Activated CD8-positive, alpha-beta memory T cell treated with anti-CD3 and anti-CD28 coated beads for 4 hours (primary cell): Measurements from ENCODE around the gene ZGPAT.

ENCODE experiments used
- DNase-seq, 2 donors: peaks; one replicate each; pipeline ENCODE4 v3.0.0-alpha.2; 2020; ENCODE audit warnings: low read depth in 2 of 2

Gene ZGPAT

DNA sequence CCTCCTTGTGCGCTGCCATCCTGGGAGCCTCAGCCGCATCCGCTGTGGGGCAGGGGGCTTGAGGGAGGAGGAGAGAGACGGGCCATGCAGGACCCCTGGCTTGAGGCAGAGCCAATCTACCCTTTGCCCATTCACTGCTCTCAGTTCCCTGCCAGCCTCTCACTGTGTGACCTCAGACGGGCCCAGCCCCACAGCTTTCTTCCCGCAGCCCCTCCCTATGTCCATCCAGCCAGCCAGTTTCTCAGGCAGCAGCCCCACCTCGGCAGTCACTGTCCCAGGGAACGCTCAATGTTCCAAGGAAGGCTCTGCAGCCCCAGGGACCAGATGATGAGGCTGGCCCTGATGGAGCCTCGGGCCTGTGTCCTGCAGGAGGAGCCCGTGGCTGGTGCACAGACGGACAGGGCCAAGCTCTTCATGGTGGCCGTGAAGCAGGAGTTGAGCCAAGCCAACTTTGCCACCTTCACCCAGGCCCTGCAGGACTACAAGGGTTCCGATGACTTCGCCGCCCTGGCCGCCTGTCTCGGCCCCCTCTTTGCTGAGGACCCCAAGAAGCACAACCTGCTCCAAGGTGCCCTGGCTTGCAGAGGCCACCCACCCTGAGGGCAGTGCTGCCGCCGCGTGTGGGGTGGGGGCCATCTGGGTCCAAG lies 15.3 kb upstream of the ZGPAT start:
- DNase-seq, result no peak

DNA sequence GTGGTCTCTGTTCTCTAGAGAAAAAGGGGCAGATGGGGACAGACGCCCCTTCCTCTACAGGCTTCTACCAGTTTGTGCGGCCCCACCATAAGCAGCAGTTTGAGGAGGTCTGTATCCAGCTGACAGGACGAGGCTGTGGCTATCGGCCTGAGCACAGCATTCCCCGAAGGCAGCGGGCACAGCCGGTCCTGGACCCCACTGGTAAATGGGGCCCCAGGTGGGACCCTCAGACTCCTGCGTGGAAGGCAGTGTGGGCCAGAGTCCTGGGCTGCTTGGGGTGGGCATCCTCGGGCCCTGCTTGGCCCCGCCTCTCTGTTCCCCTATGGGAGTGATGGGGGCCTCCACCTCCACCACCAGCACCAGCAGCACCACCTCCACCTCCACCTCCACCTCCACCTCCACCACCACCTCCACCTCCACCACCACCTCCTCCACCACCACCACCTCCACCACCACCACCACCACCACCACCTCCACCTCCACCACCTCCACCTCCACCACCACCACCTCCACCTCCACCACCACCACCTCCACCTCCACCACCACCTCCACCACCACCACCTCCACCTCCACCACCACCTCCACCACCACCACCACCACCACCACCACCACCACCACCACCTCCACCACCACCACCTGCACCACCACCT lies 14.6 kb upstream of the ZGPAT start:
- no peak for DNase-seq

DNA sequence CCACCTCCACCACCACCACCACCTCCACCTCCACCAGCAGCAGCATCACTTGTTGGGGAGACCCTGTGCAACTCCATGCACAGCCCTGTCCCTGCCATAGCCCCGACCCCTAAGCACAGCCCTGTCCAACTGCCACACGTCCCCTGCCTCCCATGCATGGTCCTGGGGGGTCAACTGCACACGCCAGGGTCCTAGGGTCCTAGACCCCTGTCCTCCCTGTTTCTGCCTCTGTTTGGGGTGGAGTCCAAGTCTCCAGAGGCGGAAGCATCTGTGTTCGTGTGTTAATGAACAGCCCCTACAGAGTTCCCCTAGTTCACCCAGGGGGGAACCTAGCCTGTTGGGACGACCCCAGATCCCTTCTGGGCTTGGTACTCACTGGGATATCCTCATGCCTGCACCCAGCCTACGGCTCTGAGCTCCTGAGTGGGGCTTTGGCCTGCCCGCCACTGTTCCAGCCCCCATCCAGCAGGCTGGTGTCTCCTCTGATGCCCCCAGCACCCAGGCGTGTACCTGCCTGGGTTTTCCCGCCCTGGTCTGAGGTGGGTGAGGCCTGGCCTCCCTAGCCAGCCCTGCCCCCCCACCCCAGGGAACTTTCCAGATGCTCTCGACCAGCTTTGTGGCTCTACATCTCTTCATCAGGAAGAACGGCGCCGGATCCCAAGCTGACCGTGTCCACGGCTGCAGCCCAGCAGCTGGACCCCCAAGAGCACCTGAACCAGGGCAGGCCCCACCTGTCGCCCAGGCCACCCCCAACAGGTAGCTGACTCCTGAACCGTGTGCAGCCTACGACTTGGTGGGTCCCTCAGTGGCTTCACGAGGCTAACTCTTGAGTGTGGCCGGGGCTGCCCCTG lies 13.9 kb upstream of the ZGPAT start:
- no peak for DNase-seq

DNA sequence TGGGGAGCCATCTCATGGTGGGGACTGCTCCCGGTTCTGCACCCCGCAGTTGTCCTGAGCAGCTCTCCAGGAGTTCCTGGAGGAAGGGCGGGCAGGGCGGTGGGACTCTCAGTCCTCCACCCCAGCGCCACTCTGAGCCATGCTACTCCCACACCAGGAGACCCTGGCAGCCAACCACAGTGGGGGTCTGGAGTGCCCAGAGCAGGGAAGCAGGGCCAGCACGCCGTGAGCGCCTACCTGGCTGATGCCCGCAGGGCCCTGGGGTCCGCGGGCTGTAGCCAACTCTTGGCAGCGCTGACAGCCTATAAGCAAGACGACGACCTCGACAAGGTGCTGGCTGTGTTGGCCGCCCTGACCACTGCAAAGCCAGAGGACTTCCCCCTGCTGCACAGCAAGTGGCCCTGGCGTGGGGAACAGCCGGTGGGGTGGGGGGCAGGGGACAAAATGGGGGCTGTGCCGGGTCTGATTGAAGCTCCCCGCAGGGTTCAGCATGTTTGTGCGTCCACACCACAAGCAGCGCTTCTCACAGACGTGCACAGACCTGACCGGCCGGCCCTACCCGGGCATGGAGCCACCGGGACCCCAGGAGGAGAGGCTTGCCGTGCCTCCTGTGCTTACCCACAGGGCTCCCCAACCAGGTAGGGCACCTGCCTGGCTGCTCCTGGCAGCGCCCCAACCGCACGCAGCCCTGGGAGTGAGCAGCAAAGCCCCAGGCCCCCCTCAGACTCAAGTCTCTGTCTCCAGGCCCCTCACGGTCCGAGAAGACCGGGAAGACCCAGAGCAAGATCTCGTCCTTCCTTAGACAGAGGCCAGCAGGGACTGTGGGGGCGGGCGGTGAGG lies 13.0 kb upstream of the ZGPAT start:
- DNase-seq, result no peak

DNA sequence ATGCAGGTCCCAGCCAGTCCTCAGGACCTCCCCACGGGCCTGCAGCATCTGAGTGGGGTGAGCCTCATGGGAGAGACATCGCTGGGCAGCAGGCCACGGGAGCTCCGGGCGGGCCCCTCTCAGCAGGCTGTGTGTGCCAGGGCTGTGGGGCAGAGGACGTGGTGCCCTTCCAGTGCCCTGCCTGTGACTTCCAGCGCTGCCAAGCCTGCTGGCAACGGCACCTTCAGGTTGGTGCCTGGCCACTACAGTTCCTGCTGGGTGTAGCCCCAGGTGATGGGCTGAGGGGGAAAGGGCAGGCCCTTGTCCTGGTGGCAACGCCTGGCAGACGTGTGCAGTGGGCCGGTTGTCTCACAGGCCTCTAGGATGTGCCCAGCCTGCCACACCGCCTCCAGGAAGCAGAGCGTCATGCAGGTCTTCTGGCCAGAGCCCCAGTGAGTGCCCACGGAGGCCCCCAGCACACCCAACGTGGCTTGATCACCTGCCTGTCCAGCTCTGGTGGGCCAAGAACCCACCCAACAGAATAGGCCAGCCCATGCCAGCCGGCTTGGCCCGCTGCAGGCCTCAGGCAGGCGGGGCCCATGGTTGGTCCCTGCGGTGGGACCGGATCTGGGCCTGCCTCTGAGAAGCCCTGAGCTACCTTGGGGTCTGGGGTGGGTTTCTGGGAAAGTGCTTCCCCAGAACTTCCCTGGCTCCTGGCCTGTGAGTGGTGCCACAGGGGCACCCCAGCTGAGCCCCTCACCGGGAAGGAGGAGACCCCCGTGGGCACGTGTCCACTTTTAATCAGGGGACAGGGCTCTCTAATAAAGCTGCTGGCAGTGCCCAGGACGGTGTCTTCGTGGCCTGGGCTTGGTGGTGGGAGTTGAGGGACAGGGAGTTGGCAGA lies 12.2 kb upstream of the ZGPAT start:
- no peak for DNase-seq

DNA sequence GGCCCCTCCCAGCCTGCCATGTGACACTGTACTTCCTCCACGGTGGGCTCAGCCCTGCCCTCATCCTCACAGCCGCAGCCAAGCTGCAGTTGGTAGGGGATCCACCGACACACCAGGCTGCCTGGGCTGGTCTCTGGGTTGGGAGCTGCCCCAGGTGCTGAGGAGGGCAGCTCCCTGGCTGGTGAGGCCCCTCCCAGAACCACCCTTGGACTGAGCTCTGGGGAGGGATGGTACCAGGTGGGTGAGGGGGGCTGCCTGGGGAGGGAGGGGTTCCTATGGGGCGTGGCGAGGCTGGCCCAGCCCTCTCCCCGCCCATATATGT lies 11.6 kb upstream of the ZGPAT start:
- DNase-seq, result no peak

DNA sequence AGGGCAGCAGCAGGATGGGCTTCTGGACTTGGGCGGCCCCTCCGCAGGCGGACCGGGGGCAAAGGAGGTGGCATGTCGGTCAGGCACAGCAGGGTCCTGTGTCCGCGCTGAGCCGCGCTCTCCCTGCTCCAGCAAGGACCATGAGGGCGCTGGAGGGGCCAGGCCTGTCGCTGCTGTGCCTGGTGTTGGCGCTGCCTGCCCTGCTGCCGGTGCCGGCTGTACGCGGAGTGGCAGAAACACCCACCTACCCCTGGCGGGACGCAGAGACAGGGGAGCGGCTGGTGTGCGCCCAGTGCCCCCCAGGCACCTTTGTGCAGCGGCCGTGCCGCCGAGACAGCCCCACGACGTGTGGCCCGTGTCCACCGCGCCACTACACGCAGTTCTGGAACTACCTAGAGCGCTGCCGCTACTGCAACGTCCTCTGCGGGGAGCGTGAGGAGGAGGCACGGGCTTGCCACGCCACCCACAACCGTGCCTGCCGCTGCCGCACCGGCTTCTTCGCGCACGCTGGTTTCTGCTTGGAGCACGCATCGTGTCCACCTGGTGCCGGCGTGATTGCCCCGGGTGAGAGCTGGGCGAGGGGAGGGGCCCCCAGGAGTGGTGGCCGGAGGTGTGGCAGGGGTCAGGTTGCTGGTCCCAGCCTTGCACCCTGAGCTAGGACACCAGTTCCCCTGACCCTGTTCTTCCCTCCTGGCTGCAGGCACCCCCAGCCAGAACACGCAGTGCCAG lies 11.0 kb upstream of the ZGPAT start, which contains the start of gene TNFRSF6B:
Gene TNFRSF6B (plus strand): TSS at position 25 of the 729 bp plus-strand sequence. CDS start 116 bp downstream, at position 141.
- DNase-seq, result no peak

DNA sequence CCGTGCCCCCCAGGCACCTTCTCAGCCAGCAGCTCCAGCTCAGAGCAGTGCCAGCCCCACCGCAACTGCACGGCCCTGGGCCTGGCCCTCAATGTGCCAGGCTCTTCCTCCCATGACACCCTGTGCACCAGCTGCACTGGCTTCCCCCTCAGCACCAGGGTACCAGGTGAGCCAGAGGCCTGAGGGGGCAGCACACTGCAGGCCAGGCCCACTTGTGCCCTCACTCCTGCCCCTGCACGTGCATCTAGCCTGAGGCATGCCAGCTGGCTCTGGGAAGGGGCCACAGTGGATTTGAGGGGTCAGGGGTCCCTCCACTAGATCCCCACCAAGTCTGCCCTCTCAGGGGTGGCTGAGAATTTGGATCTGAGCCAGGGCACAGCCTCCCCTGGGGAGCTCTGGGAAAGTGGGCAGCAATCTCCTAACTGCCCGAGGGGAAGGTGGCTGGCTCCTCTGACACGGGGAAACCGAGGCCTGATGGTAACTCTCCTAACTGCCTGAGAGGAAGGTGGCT lies 10.4 kb upstream of the ZGPAT start:
- DNase-seq, result no peak

DNA sequence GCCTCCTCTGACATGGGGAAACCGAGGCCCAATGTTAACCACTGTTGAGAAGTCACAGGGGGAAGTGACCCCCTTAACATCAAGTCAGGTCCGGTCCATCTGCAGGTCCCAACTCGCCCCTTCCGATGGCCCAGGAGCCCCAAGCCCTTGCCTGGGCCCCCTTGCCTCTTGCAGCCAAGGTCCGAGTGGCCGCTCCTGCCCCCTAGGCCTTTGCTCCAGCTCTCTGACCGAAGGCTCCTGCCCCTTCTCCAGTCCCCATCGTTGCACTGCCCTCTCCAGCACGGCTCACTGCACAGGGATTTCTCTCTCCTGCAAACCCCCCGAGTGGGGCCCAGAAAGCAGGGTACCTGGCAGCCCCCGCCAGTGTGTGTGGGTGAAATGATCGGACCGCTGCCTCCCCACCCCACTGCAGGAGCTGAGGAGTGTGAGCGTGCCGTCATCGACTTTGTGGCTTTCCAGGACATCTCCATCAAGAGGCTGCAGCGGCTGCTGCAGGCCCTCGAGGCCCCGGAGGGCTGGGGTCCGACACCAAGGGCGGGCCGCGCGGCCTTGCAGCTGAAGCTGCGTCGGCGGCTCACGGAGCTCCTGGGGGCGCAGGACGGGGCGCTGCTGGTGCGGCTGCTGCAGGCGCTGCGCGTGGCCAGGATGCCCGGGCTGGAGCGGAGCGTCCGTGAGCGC lies 9.8 kb upstream of the ZGPAT start:
- DNase-seq, result no peak

DNA sequence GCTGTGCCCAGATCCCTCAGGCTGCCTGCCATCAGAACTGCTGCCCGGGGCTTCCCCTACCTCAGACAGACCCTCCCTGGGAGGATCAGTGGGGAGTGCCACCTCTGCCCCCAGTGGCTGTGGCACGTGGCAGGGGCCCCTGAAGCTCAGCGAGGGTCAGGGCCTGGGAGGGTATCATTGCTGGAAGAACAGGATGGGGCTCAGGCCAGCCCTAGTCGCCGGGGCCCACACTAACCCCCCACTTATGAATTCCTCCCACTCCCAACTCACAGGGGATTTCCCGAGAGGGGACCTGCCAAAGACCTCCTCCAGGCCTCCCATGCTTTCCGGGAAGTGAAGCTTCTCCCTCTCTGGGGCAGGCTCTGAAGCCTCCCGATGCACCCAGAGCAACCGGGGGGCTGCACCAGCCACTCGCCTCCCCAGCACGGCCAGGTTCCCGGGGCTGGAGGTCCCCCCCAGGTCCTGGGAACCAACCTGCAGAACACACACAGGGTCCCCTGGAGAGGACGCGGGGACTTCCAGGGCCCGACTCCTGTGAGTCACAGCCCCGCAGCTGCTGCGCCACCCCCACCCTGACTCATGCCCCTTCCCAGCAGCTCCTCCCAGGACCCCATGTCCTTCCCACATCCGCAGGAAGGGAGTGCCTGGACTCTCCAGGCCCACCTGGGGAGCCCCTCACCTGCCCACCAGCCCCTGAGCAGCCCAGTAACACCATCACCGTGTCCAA lies 8.9 kb upstream of the ZGPAT start:
- DNase-seq, result no peak

DNA sequence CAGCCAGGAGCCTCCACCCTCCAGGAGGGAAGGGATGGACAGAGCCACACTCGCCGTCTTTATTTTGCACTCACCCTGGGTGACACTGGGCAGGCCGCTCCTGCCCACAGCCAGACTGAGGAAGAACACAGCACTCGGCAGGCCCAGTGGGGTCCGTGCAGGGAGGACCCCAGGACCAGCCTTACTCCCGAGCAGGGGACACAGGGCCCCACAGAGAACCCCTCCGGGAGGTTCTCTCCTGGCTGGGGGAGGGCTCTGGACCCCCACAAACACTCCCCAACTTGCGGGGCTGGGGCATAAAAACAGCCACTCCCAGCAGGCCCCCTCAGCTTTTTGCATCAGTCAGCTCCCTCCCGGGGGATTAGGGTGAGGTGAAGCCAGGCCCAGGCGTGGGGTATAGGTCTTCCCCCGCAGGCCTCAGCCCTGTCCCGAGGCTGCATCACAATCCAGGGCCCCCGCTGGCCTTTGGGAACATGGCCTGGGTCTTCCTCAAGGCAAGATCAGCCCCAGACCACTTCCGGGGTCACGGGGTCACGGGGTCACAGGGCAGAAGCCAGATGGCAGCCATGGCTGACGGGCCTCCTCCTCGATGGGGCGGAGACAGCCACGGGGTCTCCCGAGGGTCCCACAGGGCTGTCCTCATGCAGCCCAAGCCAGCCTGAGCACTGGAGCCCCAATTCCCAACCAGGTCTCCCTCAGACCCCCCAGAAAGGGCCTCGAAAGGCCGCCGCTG lies 8.2 kb upstream of the ZGPAT start:
- DNase-seq, result no peak

DNA sequence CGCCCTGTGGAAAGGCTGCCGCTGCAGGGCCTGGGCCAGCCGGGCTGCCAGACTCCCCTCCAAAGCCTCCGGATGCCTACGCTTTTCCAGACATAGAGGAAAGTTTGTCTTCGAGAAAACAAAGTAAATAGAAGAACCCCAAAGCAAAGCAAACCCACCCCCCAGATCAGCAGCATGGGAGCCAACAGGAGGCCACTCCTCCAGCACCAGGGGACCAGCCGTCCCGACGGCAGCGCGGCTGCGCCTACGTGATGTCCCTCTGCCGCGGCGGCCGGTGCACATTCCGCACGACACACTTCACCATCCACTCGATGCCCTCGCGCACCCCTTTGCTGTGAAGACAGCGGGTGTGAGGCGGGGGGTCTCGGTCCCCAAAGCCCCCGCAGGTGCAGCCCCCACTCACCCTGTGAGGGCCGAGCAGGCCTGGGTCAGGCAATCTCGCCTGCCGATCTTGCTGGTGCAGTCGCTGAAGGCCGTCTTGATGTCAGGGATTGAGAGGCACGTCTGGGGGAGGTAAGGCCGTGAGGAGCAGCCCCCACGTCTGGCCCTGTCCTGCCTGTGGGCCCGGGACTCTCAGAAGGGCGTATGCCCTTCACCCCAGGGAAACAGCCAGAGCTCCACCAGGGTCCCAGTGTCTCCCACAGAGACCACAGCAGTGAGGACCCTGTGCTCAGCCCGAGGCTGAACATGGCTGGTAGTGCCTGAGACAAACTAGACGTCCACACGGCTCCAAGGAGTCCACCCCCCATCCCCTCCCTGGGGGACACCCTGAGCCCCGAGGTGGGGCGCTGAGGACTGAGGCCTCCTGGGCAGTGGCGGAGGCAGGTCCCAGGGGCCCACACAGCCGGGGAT lies 7.4 kb upstream of the ZGPAT start:
- no peak for DNase-seq

DNA sequence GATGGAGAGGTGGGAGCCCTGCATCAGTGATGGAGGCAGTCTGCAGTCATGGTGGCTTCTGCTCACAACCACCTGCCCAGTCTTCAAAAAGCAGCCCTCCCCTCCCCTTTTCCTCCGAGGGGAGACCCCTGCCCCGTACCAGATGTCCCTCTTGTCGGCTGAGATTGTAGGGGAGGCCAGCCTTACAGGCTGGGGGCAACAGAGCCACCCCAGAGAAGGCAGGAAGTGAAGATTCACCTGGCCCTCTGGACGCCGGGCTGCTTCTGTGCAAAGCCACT lies 6.8 kb upstream of the ZGPAT start:
- DNase-seq, result no peak

DNA sequence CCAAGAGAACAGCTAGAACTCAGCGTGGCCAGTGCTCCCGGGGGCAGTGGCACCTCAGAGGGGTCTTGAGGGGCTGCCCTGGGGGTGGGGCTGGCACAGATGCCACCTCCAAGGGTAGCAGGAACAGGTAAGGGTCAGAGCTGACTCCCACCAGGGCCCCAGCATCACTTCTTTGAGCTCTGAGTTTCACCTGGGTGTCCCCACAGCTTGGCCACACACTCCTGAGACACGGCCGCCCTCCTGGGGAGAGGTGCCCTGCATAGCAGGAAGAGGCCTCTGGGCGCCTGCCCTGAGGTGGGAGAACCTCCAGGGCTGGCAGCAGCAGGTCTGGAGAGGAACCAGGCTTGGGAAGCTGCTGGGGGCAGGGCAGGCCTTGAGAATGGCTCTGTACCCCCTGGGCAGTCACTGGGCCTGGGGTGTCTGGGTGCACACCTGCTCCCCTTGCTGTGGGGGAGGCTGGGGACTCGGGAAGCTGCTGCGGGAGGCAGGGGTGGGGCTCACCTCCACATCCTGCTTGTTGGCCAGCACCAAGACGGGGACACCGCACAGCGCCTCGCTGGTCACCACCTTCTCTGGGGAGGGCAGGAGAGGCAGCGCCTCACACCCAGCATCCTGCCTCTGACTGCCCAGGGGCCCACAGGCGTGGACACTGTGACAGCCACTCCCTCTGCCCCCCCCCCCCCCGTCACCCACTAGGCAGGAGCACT lies 6.4 kb upstream of the ZGPAT start:
- no peak for DNase-seq

DNA sequence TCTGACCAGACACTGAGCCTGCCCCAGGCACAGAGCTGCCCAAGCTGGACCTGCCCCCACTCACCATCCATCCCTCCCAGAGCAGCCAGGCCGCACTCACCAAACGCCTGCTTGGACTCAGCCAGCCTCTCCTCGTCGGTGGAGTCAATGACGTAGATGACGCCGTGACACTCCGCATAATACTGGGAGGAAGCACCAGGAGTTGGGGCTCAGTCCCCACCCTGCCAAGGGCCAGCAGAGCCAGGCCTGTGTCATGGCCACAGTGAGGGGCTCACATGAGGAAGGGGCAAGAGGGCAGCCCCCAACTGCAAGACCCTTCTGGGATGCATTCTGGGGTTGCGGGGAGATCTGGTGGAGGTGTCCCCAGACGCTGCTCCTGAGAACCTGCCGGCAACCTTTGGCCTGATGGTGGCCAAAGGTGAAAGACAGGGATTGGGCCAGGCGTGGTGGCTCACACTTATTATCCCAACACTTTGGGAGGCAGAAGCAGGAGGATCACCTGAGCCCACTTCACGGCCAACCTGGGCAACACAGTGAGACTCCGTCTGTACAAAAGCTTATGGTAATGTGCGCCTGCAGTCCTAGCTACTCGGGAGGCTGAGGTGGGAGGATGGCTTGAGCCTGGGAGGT lies 5.7 kb upstream of the ZGPAT start:
- DNase-seq, result no peak

DNA sequence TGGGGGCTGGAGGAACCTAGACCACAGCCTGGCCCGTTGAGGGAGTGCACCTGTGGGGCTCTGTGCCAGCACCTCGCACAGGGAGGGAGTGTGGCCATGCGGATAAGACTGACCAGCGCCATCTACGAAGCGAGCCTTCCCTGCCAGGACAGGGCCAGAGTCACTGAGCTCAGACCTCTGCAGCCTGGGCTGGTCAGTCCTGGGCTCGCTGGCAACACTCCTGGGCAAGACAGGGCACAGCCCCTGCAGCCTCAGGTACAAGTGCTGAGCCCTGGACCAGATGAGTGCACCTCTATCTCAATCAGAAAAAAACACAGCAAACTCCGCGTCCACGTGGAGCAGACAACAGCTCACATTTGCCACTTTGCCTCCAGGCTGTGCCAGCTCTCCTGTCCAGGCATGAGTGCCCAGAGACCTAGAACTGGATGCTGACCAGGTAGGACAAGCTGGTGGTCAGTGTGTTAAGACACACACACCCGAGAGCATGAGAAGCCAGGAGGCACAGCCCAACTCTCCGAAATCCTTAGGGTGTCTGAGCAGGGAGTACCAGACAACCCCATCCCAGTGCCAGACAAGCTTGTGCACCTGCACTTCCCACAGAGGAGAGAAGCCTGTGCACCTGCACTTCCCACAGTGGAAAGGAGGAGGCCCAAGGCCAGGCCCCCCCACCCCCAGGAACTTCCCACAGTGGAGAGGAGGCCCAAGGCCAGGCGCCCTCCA lies 4.9 kb upstream of the ZGPAT start:
- DNase-seq, result no peak
